ENCODE results near the gene MYOF.
"Not testable (repeated sequence)": the region's sequence is repeated elsewhere in the genome, so short reads cannot be mapped to it uniquely, and the experiment has no call there.

The MYOF gene

GRCh38 chr10:93422118-93422517 lies 60.0 kb downstream of the MYOF start:
- DNase-seq: no peak

GRCh38 chr10:93420944-93421825 lies 60.9 kb downstream of the MYOF start:
- DNase-seq: peak; percentile 71

- DNase-seq: peak; percentile 87
Measured at GRCh38 chr10:93420091-93420490, 62.0 kb downstream of the MYOF start.

GRCh38 chr10:93419016-93419415 lies 63.1 kb downstream of the MYOF start:
- DNase-seq: not testable (repeated sequence)

GRCh38 chr10:93417921-93418320 lies 64.2 kb downstream of the MYOF start:
- no peak for DNase-seq

GRCh38 chr10:93417266-93417665 lies 64.9 kb downstream of the MYOF start:
- DNase-seq: peak; percentile 91

- no peak for DNase-seq
Measured at GRCh38 chr10:93416824-93417223, 65.3 kb downstream of the MYOF start.

- DNase-seq: no peak
Measured at GRCh38 chr10:93415693-93416092, 66.4 kb downstream of the MYOF start.

- DNase-seq: no peak
Measured at GRCh38 chr10:93413252-93413689, 68.9 kb downstream of the MYOF start.

GRCh38 chr10:93412801-93413200 lies 69.3 kb downstream of the MYOF start:
- no peak for DNase-seq

GRCh38 chr10:93410697-93411348 lies 71.3 kb downstream of the MYOF start:
- DNase-seq: no peak

- DNase-seq: no peak
Measured at GRCh38 chr10:93408783-93409182, 73.4 kb downstream of the MYOF start.

- DNase-seq: no peak
Measured at GRCh38 chr10:93406364-93407145, 75.6 kb downstream of the MYOF start.

GRCh38 chr10:93404048-93404354 lies 78.1 kb downstream of the MYOF start:
- no peak for DNase-seq

GRCh38 chr10:93403152-93404047 lies 78.7 kb downstream of the MYOF start:
- DNase-seq: no peak

GRCh38 chr10:93402192-93402591 lies 79.9 kb downstream of the MYOF start:
- DNase-seq: no peak

GRCh38 chr10:93398528-93398927 lies 83.6 kb downstream of the MYOF start:
- no peak for DNase-seq

- no peak for DNase-seq
Measured at GRCh38 chr10:93397020-93397419, 85.1 kb downstream of the MYOF start.

- DNase-seq: no peak
Measured at GRCh38 chr10:93393211-93393610, 88.9 kb downstream of the MYOF start.

- DNase-seq: no peak
Measured at GRCh38 chr10:93392121-93392520, 90.0 kb downstream of the MYOF start.

- DNase-seq: no peak
Measured at GRCh38 chr10:93390306-93391090, 91.6 kb downstream of the MYOF start.
